Measurements from ENCODE around the gene ELP1. TPM values are rescaled to one million over a fixed set of nuclear protein-coding genes. Genes with fewer than 3 reads are reported as not detected.

Gene ELP1
- polyA plus RNA-seq, 2 of the 4 experiments (the other 2 are of a cell fraction), result 25.4 to 35.8 TPM

DNA sequence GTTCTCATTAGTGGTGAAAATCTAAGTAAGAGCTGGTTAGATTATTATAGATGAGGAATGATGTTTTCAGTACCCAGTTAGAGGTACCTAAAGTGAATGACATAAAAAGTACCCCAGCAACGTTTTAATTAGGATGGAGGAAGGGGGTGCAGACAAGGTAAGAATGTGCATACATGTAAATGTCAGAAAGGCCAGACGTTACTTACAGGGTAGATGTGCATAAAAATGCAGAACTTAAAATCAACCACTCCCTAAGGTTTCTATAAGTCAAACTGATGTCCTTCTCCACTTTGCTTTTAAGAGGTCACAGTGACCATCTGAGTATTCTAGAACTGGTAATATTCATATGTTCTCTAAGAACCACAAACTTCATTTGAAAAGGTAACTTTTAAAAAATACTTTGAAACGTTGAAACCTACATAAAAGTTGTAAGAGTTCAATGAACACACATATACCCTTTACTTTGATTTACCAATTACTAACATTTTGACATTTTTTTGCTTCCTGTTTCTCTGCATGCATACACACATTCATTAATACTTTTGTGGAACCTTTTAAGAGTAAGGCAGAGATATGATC is 53.1 kb downstream of the ELP1 start:
- Histone ChIP-seq H3K4me3 (no peak overlapping the region), H3K9me3 (no peaks in the 10 kb centered on the region), H3K4me2 (no peak overlapping the region), H3K27ac (no peak overlapping the region), H3K4me1 (peaks cover 9% of the 10 kb centered on the region)
- 51% methylated on average over 3 of the region's 3 CpGs for WGBS (ENCODE audit: missing lambda C conversion rate)
- no peak for DNase-seq (ENCODE audit: low read depth in 1 of 2, low spot score in 1 of 2)
- no peak for TF ChIP-seq EHMT2 (IDR thresholded peaks at IDR 0.05; ENCODE audit: low read depth)
- TF ChIP-seq FOSB (CRISPR knock-in tag; IDR thresholded peaks at IDR 0.05), result no peak
- no peak for TF ChIP-seq RNF2 (IDR thresholded peaks at IDR 0.05; ENCODE audit: borderline replicate concordance, low read depth)
- TF ChIP-seq, protein P1, sequence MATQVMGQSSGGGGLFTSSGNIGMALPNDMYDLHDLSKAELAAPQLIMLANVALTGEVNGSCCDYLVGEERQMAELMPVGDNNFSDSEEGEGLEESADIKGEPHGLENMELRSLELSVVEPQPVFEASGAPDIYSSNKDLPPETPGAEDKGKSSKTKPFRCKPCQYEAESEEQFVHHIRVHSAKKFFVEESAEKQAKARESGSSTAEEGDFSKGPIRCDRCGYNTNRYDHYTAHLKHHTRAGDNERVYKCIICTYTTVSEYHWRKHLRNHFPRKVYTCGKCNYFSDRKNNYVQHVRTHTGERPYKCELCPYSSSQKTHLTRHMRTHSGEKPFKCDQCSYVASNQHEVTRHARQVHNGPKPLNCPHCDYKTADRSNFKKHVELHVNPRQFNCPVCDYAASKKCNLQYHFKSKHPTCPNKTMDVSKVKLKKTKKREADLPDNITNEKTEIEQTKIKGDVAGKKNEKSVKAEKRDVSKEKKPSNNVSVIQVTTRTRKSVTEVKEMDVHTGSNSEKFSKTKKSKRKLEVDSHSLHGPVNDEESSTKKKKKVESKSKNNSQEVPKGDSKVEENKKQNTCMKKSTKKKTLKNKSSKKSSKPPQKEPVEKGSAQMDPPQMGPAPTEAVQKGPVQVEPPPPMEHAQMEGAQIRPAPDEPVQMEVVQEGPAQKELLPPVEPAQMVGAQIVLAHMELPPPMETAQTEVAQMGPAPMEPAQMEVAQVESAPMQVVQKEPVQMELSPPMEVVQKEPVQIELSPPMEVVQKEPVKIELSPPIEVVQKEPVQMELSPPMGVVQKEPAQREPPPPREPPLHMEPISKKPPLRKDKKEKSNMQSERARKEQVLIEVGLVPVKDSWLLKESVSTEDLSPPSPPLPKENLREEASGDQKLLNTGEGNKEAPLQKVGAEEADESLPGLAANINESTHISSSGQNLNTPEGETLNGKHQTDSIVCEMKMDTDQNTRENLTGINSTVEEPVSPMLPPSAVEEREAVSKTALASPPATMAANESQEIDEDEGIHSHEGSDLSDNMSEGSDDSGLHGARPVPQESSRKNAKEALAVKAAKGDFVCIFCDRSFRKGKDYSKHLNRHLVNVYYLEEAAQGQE (IDR thresholded peaks at IDR 0.05), result no peak
- no peak for TF ChIP-seq JUN (IDR thresholded peaks at IDR 0.05)
- no peak for TF ChIP-seq NPAS2 (CRISPR knock-in tag; IDR thresholded peaks at IDR 0.05; ENCODE audit: borderline replicate concordance)
- no peak for TF ChIP-seq KDM1A (IDR thresholded peaks at IDR 0.05; ENCODE audit: low read depth)
- TF ChIP-seq CEBPB (IDR thresholded peaks at IDR 0.05), result no peak
- no peak for TF ChIP-seq GATA3 (IDR thresholded peaks at IDR 0.05; ENCODE audit: borderline replicate concordance)
- TF ChIP-seq POLR2A (IDR thresholded peaks at IDR 0.05; ENCODE audit: low read length), result no peak
- TF ChIP-seq RAD21 (conservative IDR thresholded peaks at IDR 0.05 in 1 of 2, IDR thresholded peaks at IDR 0.05 in 1 of 2), result no peak
- TF ChIP-seq, protein P2, sequence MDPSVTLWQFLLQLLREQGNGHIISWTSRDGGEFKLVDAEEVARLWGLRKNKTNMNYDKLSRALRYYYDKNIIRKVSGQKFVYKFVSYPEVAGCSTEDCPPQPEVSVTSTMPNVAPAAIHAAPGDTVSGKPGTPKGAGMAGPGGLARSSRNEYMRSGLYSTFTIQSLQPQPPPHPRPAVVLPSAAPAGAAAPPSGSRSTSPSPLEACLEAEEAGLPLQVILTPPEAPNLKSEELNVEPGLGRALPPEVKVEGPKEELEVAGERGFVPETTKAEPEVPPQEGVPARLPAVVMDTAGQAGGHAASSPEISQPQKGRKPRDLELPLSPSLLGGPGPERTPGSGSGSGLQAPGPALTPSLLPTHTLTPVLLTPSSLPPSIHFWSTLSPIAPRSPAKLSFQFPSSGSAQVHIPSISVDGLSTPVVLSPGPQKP (IDR thresholded peaks at IDR 0.05; ENCODE audit: low read depth, low read length), result no peak
- no peak for TF ChIP-seq CHD2 (IDR thresholded peaks at IDR 0.05; ENCODE audit: low read length, partially characterized antibody)
- TF ChIP-seq HEYL (CRISPR knock-in tag; IDR thresholded peaks at IDR 0.05), result no peak
- TF ChIP-seq HES2 (IDR thresholded peaks at IDR 0.05), result no peak
- no peak for TF ChIP-seq MAZ (IDR thresholded peaks at IDR 0.05; ENCODE audit: borderline replicate concordance, low read depth, low read length)
- TF ChIP-seq, protein P3, sequence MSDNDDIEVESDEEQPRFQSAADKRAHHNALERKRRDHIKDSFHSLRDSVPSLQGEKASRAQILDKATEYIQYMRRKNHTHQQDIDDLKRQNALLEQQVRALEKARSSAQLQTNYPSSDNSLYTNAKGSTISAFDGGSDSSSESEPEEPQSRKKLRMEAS (IDR thresholded peaks at IDR 0.05), result no peak
- POLR2A ChIA-PET, result no interaction called here
- no peak for FAIRE-seq
- ATAC-seq, result no peak
- CTCF ChIA-PET, result no interaction called here

GRCh38 chr9:108877524-108877923 is 56.4 kb downstream of the ELP1 start:
- WGBS (ENCODE audit: missing lambda C conversion rate), result 86% methylated on average over 2 of the region's 2 CpGs
- no peaks in the 10 kb centered on the region for H3K9me3 ChIP-seq
- H3K4me1 ChIP-seq, result no peaks in the 10 kb centered on the region
- no peak overlapping the region for H3K27ac ChIP-seq
- FAIRE-seq (no peak), DNase-seq (ENCODE audit: low read depth in 1 of 2, low spot score in 1 of 2) (no peak), ATAC-seq (no peak)
- no peak overlapping the region for H3K4me3 ChIP-seq
- CTCF ChIA-PET, result interaction anchor here (0.8 to 1.7 kb wide), 6 partner anchors 9 to 524 kb away, joined by 3 to 6 read pairs (median 4); no protein-coding TSS in a partner anchor
- POLR2A ChIA-PET, result interaction anchor here (0.5 kb wide), 1 partner anchor 31 kb away, joined by 3 read pairs; no protein-coding TSS in a partner anchor
- TF ChIP-seq MAZ (IDR thresholded peaks at IDR 0.05; ENCODE audit: borderline replicate concordance, low read depth, low read length) (no peak), MAFK (IDR thresholded peaks at IDR 0.05; ENCODE audit: partially characterized antibody) (no peak), NR3C1 (IDR thresholded peaks at IDR 0.05) (no peak), RAD21 (conservative IDR thresholded peaks at IDR 0.05 in 1 of 2, IDR thresholded peaks at IDR 0.05 in 1 of 2) (no peak), PHF8 (IDR thresholded peaks at IDR 0.05; ENCODE audit: borderline replicate concordance, low read depth) (no peak), CHD4 (IDR thresholded peaks at IDR 0.05; ENCODE audit: borderline replicate concordance) (no peak), GATA3 (IDR thresholded peaks at IDR 0.05; ENCODE audit: borderline replicate concordance) (no peak), BHLHE40 (IDR thresholded peaks at IDR 0.05; ENCODE audit: low read depth, low read length) (no peak), CEBPB (IDR thresholded peaks at IDR 0.05) (no peak), NFE2L2 (conservative IDR thresholded peaks at IDR 0.05; ENCODE audit: low read length) (no peak), ZC3H11A (IDR thresholded peaks at IDR 0.05) (no peak), HOXA7 (CRISPR knock-in tag; IDR thresholded peaks at IDR 0.05) (no peak)
- TF ChIP-seq, protein P3 (IDR thresholded peaks at IDR 0.05), result no peak
- TF ChIP-seq, protein P2 (IDR thresholded peaks at IDR 0.05; ENCODE audit: low read depth, low read length), result no peak
- TF ChIP-seq, protein P4, sequence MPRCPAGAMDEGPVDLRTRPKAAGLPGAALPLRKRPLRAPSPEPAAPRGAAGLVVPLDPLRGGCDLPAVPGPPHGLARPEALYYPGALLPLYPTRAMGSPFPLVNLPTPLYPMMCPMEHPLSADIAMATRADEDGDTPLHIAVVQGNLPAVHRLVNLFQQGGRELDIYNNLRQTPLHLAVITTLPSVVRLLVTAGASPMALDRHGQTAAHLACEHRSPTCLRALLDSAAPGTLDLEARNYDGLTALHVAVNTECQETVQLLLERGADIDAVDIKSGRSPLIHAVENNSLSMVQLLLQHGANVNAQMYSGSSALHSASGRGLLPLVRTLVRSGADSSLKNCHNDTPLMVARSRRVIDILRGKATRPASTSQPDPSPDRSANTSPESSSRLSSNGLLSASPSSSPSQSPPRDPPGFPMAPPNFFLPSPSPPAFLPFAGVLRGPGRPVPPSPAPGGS (IDR thresholded peaks at IDR 0.05), result no peak
- TF ChIP-seq, protein P5, sequence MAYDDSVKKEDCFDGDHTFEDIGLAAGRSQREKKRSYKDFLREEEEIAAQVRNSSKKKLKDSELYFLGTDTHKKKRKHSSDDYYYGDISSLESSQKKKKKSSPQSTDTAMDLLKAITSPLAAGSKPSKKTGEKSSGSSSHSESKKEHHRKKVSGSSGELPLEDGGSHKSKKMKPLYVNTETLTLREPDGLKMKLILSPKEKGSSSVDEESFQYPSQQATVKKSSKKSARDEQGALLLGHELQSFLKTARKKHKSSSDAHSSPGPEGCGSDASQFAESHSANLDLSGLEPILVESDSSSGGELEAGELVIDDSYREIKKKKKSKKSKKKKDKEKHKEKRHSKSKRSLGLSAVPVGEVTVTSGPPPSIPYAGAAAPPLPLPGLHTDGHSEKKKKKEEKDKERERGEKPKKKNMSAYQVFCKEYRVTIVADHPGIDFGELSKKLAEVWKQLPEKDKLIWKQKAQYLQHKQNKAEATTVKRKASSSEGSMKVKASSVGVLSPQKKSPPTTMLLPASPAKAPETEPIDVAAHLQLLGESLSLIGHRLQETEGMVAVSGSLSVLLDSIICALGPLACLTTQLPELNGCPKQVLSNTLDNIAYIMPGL (CRISPR knock-in tag; IDR thresholded peaks at IDR 0.05; ENCODE audit: borderline replicate concordance), result no peak
- no peak overlapping the region for H3K4me2 ChIP-seq
